HTERT RPE-1 (cell line): ENCODE measurements around the gene TPRX2.
"Not testable (repeated sequence)": the region's sequence is repeated elsewhere in the genome, so short reads cannot be mapped to it uniquely, and the experiment has no call there.

ENCODE experiments used
- in situ Hi-C: fragments of 300-500 bp; cut with MboI; formaldehyde crosslinking; loops from 4 replicates; pipeline ENCODE4 v1.14.3; 2020; ENCODE audit warnings: low sequenced_read_pairs

The TPRX2 gene

GRCh38 chr19:47860602-47861297, 1.7 kb downstream of the TPRX2 start:
- in situ Hi-C loops = no loop called here

DNA sequence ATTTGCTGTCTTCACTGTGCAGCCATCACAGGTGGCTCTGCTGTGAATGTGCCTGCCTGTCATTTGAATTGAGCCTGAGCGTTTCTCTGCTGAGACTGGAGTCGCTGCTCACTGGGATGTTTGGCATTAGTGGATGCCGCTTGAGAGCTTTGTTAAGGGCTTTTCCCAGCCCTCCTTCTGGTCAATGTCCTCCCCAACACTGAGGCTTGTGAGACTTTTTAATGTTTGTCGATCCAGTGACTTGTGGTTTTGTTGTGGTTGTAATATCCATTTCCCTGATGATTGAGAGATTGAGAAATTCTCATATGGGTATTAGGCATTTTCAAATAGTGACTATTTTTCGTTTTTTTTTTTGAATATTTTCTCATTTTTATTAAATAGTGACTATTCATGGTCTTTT, 2.6 kb downstream of the TPRX2 start:
- in situ Hi-C loops = no loop called here

- in situ Hi-C loops = no loop called here
Observed at GRCh38 chr19:47863514-47863936, 4.5 kb downstream of the TPRX2 start.

DNA sequence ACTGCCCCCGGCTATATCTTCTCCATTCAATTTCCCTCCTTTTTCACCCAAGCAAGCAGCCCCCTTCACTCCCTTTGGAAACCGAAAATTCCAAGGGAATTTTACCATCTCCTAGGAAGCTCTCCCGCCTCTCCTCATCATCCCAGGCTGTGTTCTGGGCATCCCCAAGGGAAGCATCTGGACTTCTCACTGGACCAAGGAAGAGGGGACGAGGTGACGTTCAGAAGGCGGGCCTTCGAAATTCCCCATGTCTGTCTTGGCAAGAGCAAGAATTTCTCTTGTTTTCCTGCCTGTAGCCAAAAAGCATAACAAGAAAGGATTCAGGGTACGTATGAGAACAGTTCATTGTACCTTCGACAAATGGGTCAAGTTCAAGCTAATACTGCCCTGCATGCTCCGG, 6.1 kb downstream of the TPRX2 start:
- in situ Hi-C loops = no loop called here

DNA sequence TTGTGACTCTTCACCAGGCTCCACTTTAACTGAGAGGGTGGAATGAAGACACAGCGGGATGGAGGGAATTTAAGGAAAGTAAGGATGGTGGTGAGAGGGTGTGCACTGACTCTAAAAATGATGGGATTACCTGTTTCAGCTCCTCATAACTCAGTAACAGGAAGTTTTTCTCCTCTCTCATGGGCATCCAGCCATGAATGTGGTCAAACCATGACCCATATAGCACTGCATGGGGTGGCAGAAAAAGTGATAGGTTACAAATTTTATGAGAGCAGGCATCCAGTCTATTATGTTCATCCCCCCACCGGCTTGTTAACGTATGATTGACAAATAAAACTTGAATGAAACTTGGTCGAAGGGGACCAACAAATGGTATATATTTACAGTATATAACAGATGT, 19.9 kb downstream of the TPRX2 start:
- in situ Hi-C loops = no loop called here

DNA sequence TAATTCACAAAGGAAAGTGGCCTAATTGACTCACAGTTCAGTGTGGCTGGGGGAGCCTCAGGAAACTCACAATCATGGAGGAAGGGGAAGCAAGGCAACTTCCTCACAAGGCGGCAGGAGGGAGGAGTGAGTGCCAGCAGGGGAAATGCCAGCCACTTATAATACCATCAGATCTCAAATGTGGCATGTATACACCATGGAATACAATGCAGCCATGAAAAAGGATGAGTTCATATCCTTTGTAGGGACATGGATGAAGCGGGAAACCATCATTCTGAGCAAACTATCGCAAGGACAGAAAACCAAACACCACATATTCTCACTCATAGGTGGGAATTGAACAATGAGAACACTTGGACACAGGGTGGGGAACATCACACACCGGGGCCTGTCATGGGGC, 20.4 kb downstream of the TPRX2 start:
- in situ Hi-C loops = not testable (repeated sequence)

- in situ Hi-C loops = no loop called here
Observed at GRCh38 chr19:47881757-47882156, 22.7 kb downstream of the TPRX2 start.

GRCh38 chr19:47882890-47883289, 23.9 kb downstream of the TPRX2 start:
- in situ Hi-C loops = no loop called here

GRCh38 chr19:47885067-47885463, 26.0 kb downstream of the TPRX2 start:
- in situ Hi-C loops = no loop called here

- in situ Hi-C loops = no loop called here
Observed at GRCh38 chr19:47886010-47886559, 27.1 kb downstream of the TPRX2 start, which contains the start of gene SULT2A1. SULT2A1 (minus strand) TSS chr19:47886315; CDS start chr19:47886257, 58 bp downstream.

- in situ Hi-C loops = no loop called here
Observed at GRCh38 chr19:47890865-47891621, 32.0 kb downstream of the TPRX2 start.

- in situ Hi-C loops = no loop called here
Observed at GRCh38 chr19:47891622-47891922, 32.5 kb downstream of the TPRX2 start.

- in situ Hi-C loops = no loop called here
Observed at GRCh38 chr19:47891923-47892666, 33.1 kb downstream of the TPRX2 start.

GRCh38 chr19:47895165-47895782, 36.2 kb downstream of the TPRX2 start:
- in situ Hi-C loops = no loop called here

- in situ Hi-C loops = no loop called here
Observed at GRCh38 chr19:47896019-47896418, 37.0 kb downstream of the TPRX2 start.

- in situ Hi-C loops = no loop called here
Observed at GRCh38 chr19:47896773-47897172, 37.7 kb downstream of the TPRX2 start.

GRCh38 chr19:47897861-47898260, 38.8 kb downstream of the TPRX2 start:
- in situ Hi-C loops = no loop called here

DNA sequence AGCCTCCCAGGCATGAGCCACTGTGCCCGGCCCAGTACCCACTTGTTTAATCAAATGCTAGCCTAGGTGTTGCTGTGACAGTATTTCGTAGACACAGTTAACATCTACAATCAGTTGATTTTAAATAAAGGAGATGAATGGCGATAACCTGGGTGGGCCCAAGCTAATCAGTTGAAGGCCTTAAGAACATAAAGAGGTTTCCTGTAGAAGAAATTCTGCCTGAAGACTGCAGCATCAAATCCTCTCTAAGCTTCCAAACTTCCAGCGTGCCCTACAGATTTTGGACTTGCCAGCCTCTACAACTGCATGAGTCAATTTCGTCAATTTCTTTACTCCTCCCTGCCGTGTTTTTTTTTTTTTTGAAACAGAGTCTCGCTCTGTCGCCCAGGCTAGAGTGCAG, 40.3 kb downstream of the TPRX2 start:
- in situ Hi-C loops = no loop called here

GRCh38 chr19:47901370-47901769, 42.3 kb downstream of the TPRX2 start:
- in situ Hi-C loops = no loop called here

- in situ Hi-C loops = not testable (repeated sequence)
Observed at GRCh38 chr19:47909350-47909749, 50.3 kb downstream of the TPRX2 start.

- in situ Hi-C loops = not testable (repeated sequence)
Observed at GRCh38 chr19:47910191-47910590, 51.2 kb downstream of the TPRX2 start.
